Measurements from ENCODE around the gene TSPAN14.

DNA sequence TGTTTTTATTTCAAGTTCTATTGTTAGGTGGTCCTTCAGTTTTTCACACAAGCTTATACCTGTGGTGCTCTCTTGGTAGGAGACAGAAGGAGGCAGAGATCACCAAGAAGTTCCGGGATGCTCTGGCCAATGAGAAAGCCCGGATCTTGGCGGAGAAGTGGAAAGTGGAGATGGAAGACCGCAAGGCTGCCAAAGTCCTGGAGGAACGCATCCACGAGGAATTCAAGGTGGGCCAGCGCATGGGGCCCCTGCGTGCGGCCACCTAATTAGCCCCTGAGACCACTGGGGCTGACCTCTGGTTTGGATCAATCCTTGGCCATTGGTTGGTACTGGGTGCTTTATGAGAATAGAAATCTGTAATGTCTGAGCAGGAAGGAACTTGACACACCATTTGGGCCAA, 117.2 kb downstream of the TSPAN14 start:
- TF ChIP-seq, protein P1, sequence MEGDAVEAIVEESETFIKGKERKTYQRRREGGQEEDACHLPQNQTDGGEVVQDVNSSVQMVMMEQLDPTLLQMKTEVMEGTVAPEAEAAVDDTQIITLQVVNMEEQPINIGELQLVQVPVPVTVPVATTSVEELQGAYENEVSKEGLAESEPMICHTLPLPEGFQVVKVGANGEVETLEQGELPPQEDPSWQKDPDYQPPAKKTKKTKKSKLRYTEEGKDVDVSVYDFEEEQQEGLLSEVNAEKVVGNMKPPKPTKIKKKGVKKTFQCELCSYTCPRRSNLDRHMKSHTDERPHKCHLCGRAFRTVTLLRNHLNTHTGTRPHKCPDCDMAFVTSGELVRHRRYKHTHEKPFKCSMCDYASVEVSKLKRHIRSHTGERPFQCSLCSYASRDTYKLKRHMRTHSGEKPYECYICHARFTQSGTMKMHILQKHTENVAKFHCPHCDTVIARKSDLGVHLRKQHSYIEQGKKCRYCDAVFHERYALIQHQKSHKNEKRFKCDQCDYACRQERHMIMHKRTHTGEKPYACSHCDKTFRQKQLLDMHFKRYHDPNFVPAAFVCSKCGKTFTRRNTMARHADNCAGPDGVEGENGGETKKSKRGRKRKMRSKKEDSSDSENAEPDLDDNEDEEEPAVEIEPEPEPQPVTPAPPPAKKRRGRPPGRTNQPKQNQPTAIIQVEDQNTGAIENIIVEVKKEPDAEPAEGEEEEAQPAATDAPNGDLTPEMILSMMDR (IDR thresholded peaks at IDR 0.05), result no peak
- no peak for TF ChIP-seq POLR2A (IDR thresholded peaks at IDR 0.05; ENCODE audit: low read depth)
- TF ChIP-seq POLR2AphosphoS5 (IDR thresholded peaks at IDR 0.05), result no peak
- TF ChIP-seq EP300 (IDR thresholded peaks at IDR 0.05), result no peak

Measured in esophagus muscularis mucosa (tissue), 4 donors.